HG03196 (cell line): ENCODE data around the gene INHBC.
A peak's percentile ranks its signal among the peaks of the same experiment; 100 is the strongest.

ENCODE experiments used
- ATAC-seq: cut with Tn5 transposase; IDR thresholded peaks from one replicate; pipeline ENCODE4 v1.9.1; 2021; ENCODE audit not compliant: unreplicated experiment

Gene INHBC

GRCh38 chr12:57465747-57466505 lies 31.3 kb downstream of the INHBC start:
- no peak for ATAC-seq

GRCh38 chr12:57467212-57467874 lies 32.8 kb downstream of the INHBC start:
- ATAC-seq = no peak

- no peak for ATAC-seq
Measured at GRCh38 chr12:57467915-57468314, 33.3 kb downstream of the INHBC start.

GRCh38 chr12:57469296-57470164 lies 34.9 kb downstream of the INHBC start:
- ATAC-seq = no peak

- ATAC-seq = no peak
Measured at GRCh38 chr12:57470286-57470969, 35.8 kb downstream of the INHBC start.

DNA sequence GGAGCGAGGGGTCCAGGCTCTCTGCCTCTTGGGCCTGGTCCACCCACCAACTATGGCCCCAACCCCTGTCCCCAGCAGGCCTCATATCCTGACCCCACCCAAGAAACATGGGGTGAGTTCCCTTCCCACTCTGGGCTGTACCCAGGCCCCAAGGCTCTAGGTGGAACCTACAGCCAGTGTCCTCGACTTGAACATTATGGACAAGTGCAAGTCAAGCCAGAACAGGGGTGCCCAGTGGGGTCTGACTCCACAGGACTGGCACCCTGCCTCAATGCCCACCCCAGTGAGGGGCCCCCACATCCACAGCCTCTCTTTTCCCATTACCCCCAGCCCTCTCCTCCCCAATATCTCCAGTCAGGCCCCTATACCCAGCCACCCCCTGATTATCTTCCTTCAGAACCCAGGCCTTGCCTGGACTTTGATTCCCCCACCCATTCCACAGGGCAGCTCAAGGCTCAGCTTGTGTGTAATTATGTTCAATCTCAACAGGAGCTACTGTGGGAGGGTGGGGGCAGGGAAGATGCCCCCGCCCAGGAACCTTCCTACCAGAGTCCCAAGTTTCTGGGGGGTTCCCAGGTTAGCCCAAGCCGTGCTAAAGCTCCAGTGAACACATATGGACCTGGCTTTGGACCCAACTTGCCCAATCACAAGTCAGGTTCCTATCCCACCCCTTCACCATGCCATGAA lies 36.5 kb downstream of the INHBC start:
- ATAC-seq = no peak

GRCh38 chr12:57471661-57472060 lies 37.1 kb downstream of the INHBC start:
- no peak for ATAC-seq

- no peak for ATAC-seq
Measured at GRCh38 chr12:57472391-57472790, 37.8 kb downstream of the INHBC start.

GRCh38 chr12:57473392-57473791 lies 38.8 kb downstream of the INHBC start:
- ATAC-seq = no peak

- ATAC-seq = no peak
Measured at GRCh38 chr12:57473886-57474285, 39.3 kb downstream of the INHBC start.

- no peak for ATAC-seq
Measured at GRCh38 chr12:57474430-57474829, 39.8 kb downstream of the INHBC start.

DNA sequence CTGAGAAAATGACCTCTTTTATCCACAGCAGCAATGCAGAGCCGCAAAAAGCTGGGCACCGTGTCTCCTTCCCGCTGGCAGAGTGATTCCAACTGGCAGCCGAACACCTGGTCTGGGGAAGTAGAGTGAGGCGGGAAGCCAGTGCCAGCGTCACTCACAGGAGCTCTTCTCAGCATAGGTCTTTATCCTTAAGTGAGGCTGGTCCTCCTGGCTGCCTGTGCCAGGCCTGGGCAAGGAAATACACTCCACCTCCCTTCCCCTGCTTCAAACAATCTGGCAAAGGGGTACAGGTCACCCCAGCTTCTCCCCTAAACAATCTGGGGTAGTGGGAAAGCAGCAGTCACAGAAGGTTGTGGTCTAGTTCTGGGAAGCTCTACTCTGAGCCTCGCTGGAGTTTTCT lies 40.3 kb downstream of the INHBC start:
- no peak for ATAC-seq

GRCh38 chr12:57475271-57476161 lies 40.9 kb downstream of the INHBC start:
- no peak for ATAC-seq

DNA sequence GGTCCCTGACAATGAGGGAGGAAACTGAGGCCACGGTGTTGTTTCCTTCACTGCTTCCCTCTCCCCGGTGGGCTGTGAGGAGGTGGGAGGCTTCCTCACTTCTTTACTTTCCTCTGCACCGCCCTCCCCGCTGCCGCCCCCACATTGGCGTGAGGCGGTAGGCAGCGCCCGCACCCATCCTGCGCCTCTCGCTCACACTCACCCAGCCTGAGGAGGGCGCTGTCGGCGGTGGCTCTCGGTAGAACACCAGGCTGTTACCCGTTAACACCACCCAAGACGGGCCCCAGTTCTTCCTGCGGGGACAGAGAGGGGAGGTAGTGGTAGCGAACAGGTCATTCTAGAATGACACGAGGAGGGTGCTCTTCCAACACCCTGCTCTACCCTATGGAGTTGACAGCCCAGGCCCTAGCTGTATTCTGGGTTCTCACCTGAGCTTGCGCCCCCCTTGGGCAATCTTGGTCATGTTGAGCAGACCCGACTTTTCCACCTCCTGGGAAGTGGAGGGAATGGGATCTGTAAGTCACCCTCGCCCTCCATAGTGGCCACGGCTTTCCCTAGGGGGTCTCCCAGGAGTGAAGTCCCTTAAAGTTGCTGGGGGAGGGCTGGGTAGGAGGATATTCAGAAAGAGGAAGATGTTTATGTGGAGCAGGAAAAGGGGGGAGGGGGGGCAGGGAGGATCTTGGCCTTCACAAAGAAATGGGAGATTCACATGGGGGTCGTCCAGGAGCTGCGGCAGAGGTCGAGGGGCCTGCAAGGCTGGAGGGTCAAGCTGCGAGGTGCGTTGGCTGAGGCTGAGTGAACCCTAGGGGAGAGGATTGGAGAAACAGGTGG lies 41.8 kb downstream of the INHBC start:
- ATAC-seq = no peak

- no peak for ATAC-seq
Measured at GRCh38 chr12:57476993-57477709, 42.6 kb downstream of the INHBC start.

- ATAC-seq = peak; percentile 36
Measured at GRCh38 chr12:57477710-57478681, 43.4 kb downstream of the INHBC start.

- ATAC-seq = no peak
Measured at GRCh38 chr12:57479043-57479375, 44.4 kb downstream of the INHBC start.
